Fibroblast of villous mesenchyme (primary cell): ENCODE results near the gene EHD1. TPM values are rescaled to one million over a fixed set of nuclear protein-coding genes. Genes with fewer than 3 reads are reported as not detected.

Experiments
- DNase-seq: peaks from one replicate; pipeline ENCODE4 v3.0.0-alpha.2; 2010; ENCODE audit warnings: low read depth
- H3K4me3 ChIP-seq: 2 replicates; pipeline ENCODE4 v1.5.1; 2011; ENCODE audit warnings: low read depth, mild to moderate bottlenecking, low read length
- total RNA-seq: library from RNA; depleted of rRNA; stranded (reverse); fragments of >200 nt; gene quantifications from 2 replicates; pipeline ENCODE4 v1.2.3, GENCODE V29; 2012
- TF ChIP-seq, protein P1 (sequence below): IDR thresholded peaks from 2 replicates; pipeline ENCODE4 v1.5.1; 2012; ENCODE audit warnings: low read depth, mild to moderate bottlenecking, low read length; ENCODE audit not compliant: insufficient read depth

Gene EHD1
- total RNA-seq, 1 donor: 93.7 TPM

DNA sequence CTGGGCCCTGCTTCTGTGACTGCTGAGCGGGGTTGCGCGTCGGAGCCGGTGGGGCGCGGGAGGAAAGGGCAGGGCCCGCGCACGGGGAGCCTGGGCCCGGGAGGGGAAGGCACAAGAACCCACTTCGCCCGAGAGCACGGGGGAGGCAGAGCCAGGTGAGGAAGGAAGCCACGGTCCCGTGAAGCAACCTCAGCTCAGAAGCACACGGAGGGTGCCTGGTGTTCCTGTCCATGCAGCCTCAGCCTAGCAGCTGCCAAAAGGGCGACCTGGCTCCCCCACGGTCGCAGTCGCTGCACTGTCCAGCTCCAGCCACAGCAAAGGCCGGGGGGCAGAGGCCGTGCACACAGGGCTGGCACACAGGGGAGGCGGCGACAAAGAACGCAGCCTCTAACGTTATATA lies 24.7 kb downstream of the EHD1 start:
- TF ChIP-seq, protein P1, sequence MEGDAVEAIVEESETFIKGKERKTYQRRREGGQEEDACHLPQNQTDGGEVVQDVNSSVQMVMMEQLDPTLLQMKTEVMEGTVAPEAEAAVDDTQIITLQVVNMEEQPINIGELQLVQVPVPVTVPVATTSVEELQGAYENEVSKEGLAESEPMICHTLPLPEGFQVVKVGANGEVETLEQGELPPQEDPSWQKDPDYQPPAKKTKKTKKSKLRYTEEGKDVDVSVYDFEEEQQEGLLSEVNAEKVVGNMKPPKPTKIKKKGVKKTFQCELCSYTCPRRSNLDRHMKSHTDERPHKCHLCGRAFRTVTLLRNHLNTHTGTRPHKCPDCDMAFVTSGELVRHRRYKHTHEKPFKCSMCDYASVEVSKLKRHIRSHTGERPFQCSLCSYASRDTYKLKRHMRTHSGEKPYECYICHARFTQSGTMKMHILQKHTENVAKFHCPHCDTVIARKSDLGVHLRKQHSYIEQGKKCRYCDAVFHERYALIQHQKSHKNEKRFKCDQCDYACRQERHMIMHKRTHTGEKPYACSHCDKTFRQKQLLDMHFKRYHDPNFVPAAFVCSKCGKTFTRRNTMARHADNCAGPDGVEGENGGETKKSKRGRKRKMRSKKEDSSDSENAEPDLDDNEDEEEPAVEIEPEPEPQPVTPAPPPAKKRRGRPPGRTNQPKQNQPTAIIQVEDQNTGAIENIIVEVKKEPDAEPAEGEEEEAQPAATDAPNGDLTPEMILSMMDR: no peak
- H3K4me3 ChIP-seq: no peak overlapping the region
- DNase-seq: no peak

GRCh38 chr11:64852804-64853509 lies 25.5 kb downstream of the EHD1 start:
- TF ChIP-seq, protein P1: no peak
- H3K4me3 ChIP-seq: no peak overlapping the region
- no peak for DNase-seq

GRCh38 chr11:64851831-64852351 lies 26.5 kb downstream of the EHD1 start:
- DNase-seq: no peak
- TF ChIP-seq, protein P1: no peak
- no peak overlapping the region for H3K4me3 ChIP-seq

DNA sequence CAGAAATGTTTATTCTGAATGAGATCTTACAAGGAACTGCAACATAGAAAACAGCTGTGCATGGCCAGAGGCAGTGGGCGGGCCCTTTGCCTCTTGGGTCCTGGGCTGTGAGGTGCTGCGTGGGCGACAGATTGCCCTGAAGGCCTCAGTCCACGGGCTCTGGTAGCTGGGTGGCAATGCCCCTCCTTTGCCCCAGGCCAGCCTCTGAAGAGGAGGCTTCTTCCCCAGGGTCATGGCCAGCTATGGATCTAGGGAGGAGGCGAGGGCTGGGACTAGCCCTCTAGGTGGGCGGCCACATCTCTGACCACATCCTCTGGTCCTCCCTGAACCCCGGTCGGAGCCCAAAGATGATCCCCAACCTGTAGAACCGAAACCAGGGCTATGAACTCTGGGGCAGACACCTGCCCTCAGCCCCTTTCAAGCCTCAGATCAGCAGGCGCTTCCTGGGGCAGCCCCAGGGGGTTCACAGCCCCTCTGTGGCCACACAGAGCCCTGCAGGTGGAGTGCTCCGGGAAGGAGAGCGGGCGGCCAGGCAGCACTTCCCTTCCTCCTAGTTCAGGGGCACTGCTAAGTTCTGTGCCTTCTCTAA lies 27.3 kb downstream of the EHD1 start:
- TF ChIP-seq, protein P1: no peak
- H3K4me3 ChIP-seq: no peak overlapping the region
- peak; percentile 61 for DNase-seq

GRCh38 chr11:64849598-64850356 lies 28.6 kb downstream of the EHD1 start:
- no peak overlapping the region for H3K4me3 ChIP-seq
- TF ChIP-seq, protein P1: peak; percentile 23
- DNase-seq: peak; percentile 61

DNA sequence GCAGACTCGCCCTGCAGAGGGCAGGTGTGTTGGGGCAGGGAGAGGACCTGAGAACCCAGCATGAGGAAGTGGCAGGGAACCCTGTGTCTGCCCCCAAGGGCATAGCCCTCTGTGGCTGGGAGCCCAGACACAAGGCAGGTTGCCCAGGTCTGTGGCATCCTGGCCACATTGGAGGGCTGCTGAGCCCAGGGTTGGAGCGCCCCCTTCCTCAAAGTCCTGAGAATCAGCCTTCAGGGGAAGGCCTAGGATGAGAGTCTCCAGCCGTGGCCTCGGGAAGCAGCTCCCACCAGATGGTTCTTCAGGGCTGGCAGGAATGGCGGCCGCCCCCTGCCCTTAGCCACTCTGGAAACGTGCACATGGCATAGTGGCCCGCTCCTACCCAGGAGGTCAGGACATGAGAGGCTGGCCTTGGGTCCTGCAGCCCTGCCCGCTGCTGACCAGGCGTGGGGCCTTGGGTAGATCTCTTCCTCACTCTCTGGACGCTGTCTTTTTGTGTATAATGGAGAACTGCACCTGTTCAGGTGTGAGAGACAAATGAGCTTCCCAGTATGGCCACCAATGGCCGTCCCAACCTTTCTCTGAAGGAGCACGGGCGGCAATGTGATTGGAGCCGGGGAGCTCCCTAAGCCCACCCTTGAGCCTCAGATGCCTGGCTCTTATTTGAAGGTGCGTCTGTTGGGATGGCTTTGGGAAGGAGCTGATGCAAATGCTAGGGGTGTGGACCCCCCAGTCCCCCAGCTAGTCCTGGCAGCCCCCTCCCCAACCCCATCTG lies 29.4 kb downstream of the EHD1 start:
- TF ChIP-seq, protein P1: no peak
- H3K4me3 ChIP-seq: no peak overlapping the region
- DNase-seq: no peak
